HepG2 (cell line): ENCODE measurements around the gene ATP13A1. TPM values are rescaled to one million over a fixed set of nuclear protein-coding genes. Genes with fewer than 3 reads are reported as not detected.
A peak's percentile ranks its signal among the peaks of the same experiment; 100 is the strongest.

Experiments used
- ATAC-seq: fragments of 200-7000 bp; cut with Tn5 transposase; 3 replicates; pipeline ENCODE4 v1.9.1; 2020; ENCODE audit warnings: mild to moderate bottlenecking, moderate library complexity
- BruUV-seq: library from RNA; stranded (reverse); fragments of 400-500 nt; replicated peaks from 2 replicates; lab custom pipeline; 2021; lab: Mats Ljungman, UMichigan
- CTCF ChIA-PET: fragments of 300-600 bp; formaldehyde crosslinking; extraction: SDS; loops from one replicate; lab custom pipeline; 2021; ENCODE audit warnings: low total read pairs, inconsistent platforms, low intra/inter-chr PET ratio; lab: Yijun Ruan, JAX
- POLR2A ChIA-PET: fragments of 350-600 bp; sonication (Branson Sonifier 250); formaldehyde crosslinking; loops from one replicate; lab custom pipeline; 2020; ENCODE audit warnings: antibody characterized with exemption, inconsistent platforms; lab: Yijun Ruan, JAX
- DNase-seq: peaks from one replicate; pipeline ENCODE4 v3.0.0-alpha.2; 2015; ENCODE audit warnings: low spot score
- FAIRE-seq: peaks from 3 replicates; lab custom pipeline; 2011; peaks lifted over from hg19 to GRCh38; lab: Jason Lieb, UNC
- H2AFZ ChIP-seq: one replicate; pipeline ENCODE4 v1.6.1; 2011; ENCODE audit warnings: low read length, inconsistent platforms
- H3K27ac ChIP-seq: fragments of 300-600 bp; 3 replicates; pipeline ENCODE4 v1.8.0; 2011; ENCODE audit warnings: mixed run types, mild to moderate bottlenecking, mixed read lengths, low read length, inconsistent platforms; ENCODE audit not compliant: insufficient read depth; ENCODE audit errors: extremely low read length
- H3K27me3 ChIP-seq, 2 experiments: fragments of 200-600 bp in 1 of 2; 2 replicates in 1 of 2; 3 replicates in 1 of 2; pipeline versions ENCODE4 v1.6.0 to v1.8.0; 2011; ENCODE audit warnings: low read length in 2 of 2, mild to moderate bottlenecking in 2 of 2, moderate library complexity in 2 of 2, inconsistent platforms in 1 of 2; ENCODE audit not compliant: insufficient read depth in 2 of 2, control insufficient read depth in 1 of 2
- H3K36me3 ChIP-seq, 2 experiments: fragments of 200-600 bp in 1 of 2; replicated peaks in 1 of 2; 2 replicates in 1 of 2; 3 replicates in 1 of 2; pipeline versions ENCODE4 v1.5.1 to v1.8.0; 2011; ENCODE audit warnings: low read length in 2 of 2, inconsistent platforms in 1 of 2; ENCODE audit not compliant: insufficient read depth in 2 of 2, control insufficient read depth in 1 of 2
- H3K4me1 ChIP-seq: 2 replicates; pipeline ENCODE4 v1.5.1; 2012; ENCODE audit warnings: low read length, inconsistent platforms; ENCODE audit not compliant: insufficient read depth
- H3K4me2 ChIP-seq: 2 replicates; pipeline ENCODE4 v1.6.0; 2011; ENCODE audit warnings: low read depth, low read length, inconsistent platforms
- H3K4me3 ChIP-seq, 3 experiments: fragments of 200-600 bp in 1 of 3; sonication (generic), shearing (Covaris generic) in 1 of 3; replicated peaks in 1 of 3; 2 replicates each; pipeline ENCODE4 v1.5.1; 2011 to 2016; ENCODE audit warnings: low read length in 3 of 3, inconsistent platforms in 2 of 3, low read depth in 2 of 3, mild to moderate bottlenecking in 2 of 3, control low read depth in 1 of 3, mixed read lengths in 1 of 3; ENCODE audit not compliant: insufficient read depth in 1 of 3
- H3K79me2 ChIP-seq: one replicate; pipeline ENCODE4 v1.6.1; 2011; ENCODE audit warnings: low read length, inconsistent platforms; ENCODE audit not compliant: insufficient read depth
- H3K9ac ChIP-seq: 2 replicates; pipeline ENCODE4 v1.6.0; 2011; ENCODE audit warnings: mild to moderate bottlenecking, low read depth, low read length, inconsistent platforms; ENCODE audit not compliant: insufficient read depth
- H3K9me3 ChIP-seq: 2 replicates; pipeline ENCODE4 v1.5.1; 2012; ENCODE audit warnings: mild to moderate bottlenecking, low read length
- H4K20me1 ChIP-seq: 2 replicates; pipeline ENCODE4 v1.6.0; 2011; ENCODE audit warnings: inconsistent platforms, mild to moderate bottlenecking, low read length, moderate library complexity; ENCODE audit not compliant: insufficient read depth
- ARHGAP35 ChIP-seq: sonication (generic); formaldehyde crosslinking; IDR thresholded peaks from 2 replicates; pipeline ENCODE4 v1.9.0; 2022; ENCODE audit warnings: mild to moderate bottlenecking, inconsistent platforms, moderate library complexity, missing genetic modification reagents, borderline replicate concordance
- ATF7 ChIP-seq, 2 experiments: fragments of 450-650 bp in 1 of 2; sonication (generic) in 1 of 2; formaldehyde crosslinking in 1 of 2; IDR thresholded peaks; 2 replicates each; pipeline versions ENCODE4 v1.4.0 to v1.6.1; 2016 to 2020; ENCODE audit warnings: antibody characterized with exemption in 1 of 2, mild to moderate bottlenecking in 1 of 2, missing genetic modification reagents in 1 of 2
- CREB1 ChIP-seq, 2 experiments: fragments of 450-650 bp in 1 of 2; IDR thresholded peaks; 2 replicates each; pipeline ENCODE4 v1.6.1; 2016 to 2017; ENCODE audit warnings: control low read depth in 1 of 2, mild to moderate bottlenecking in 1 of 2, missing compliant biosample characterization in 1 of 2, missing genetic modification characterization in 1 of 2
- FOXA1 ChIP-seq, 2 experiments: fragments of 450-650 bp in 1 of 2; sonication (generic) in 1 of 2; formaldehyde crosslinking in 1 of 2; IDR thresholded peaks; 2 replicates each; pipeline versions ENCODE4 v1.4.0 to v1.6.1; 2016 to 2020; ENCODE audit warnings: missing genetic modification reagents in 1 of 2
- IRF1 ChIP-seq: sonication (generic); formaldehyde crosslinking; IDR thresholded peaks from 2 replicates; pipeline ENCODE4 v1.4.0; 2020; ENCODE audit warnings: low read depth, mild to moderate bottlenecking, missing genetic modification reagents
- MAFK ChIP-seq, 2 experiments: IDR thresholded peaks in 1 of 2; conservative IDR thresholded peaks in 1 of 2; 2 replicates each; pipeline ENCODE4 v1.6.1; 2011; ENCODE audit warnings: improper control_type of control experiment in 2 of 2, low read length in 2 of 2
- ZNF136 ChIP-seq: sonication (generic); formaldehyde crosslinking; IDR thresholded peaks from 2 replicates; pipeline ENCODE4 v1.8.1; 2022; ENCODE audit warnings: low read depth, mild to moderate bottlenecking, moderate library complexity, missing genetic modification reagents
- ZNF570 ChIP-seq: sonication (generic); formaldehyde crosslinking; IDR thresholded peaks from 2 replicates; pipeline ENCODE4 v1.4.0; 2020; ENCODE audit warnings: mild to moderate bottlenecking, missing genetic modification reagents, borderline replicate concordance
- ZNF589 ChIP-seq: sonication (generic); formaldehyde crosslinking; conservative IDR thresholded peaks from 2 replicates; pipeline ENCODE4 v1.8.0; 2022; ENCODE audit warnings: mild to moderate bottlenecking, moderate library complexity, missing genetic modification reagents
- WGBS: methylation state at CpG from one replicate; pipeline ENCODE4 v1.1.6; 2017; ENCODE audit warnings: low lambda C conversion rate; 5-methylcytosine and 5-hydroxymethylcytosine counted together
- in situ Hi-C: cut with HindIII; loops from 2 replicates; pipeline ENCODE4 v1.10.0; 2017; ENCODE audit warnings: low pct_unique_long_range_greater_than_20kb; ENCODE audit not compliant: extremely low pct_ligation_motif_present
- intact Hi-C: fragments of 100-400 bp; cut with micrococcal nuclease; formaldehyde crosslinking; loops from one replicate; pipeline ENCODE4 v1.10.0; 2022; ENCODE audit not compliant: unreplicated experiment
- polyA plus RNA-seq, 8 experiments: library from polyadenylated mRNA; depleted of rRNA in 3 of 8; stranded (reverse) in 7 of 8; unstranded in 1 of 8; fragments of >200 nt; fragmentation: Illumina TruSeq in 4 of 8; extraction: Trizol in 4 of 8; gene quantifications; 2 replicates each; pipeline versions ENCODE4 v1.2.1 to v1.2.3, GENCODE V29; 2011 to 2016; ENCODE audit warnings: low read depth in 4 of 8, missing spikeins in 1 of 8, mixed read lengths in 1 of 8; ENCODE audit not compliant: insufficient read depth in 1 of 8
- total RNA-seq, 5 experiments: library from RNA; depleted of rRNA; stranded (reverse); fragments of >200 nt; fragmentation: Illumina TruSeq; extraction: Trizol; gene quantifications; 2 replicates each; pipeline ENCODE4 v1.2.3, GENCODE V29; 2016; ENCODE audit warnings: low read depth in 1 of 5

The ATP13A1 gene
- total and polyA plus RNA-seq, 2 of the 13 experiments (the other 11 are each of a cell fraction or from before 2014, with no cell fraction given): 23.2 to 41.7 TPM

- no peak for TF ChIP-seq ZNF136 (CRISPR knock-in tag)
Measured at GRCh38 chr19:19677579-19677978, 14.1 kb upstream of the ATP13A1 start (continued).

GRCh38 chr19:19674315-19674714, 10.8 kb upstream of the ATP13A1 start:
- in situ Hi-C loops: no loop called here
- 100% methylated on average over 6 of the region's 6 CpGs for WGBS
- peaks cover 50% of the 10 kb centered on the region for H3K79me2 ChIP-seq
- DNase-seq (no peak), FAIRE-seq (no peak), ATAC-seq (no peak)
- no TSS peak for BruUV-seq
- H2AFZ ChIP-seq: no peak overlapping the region
- CTCF ChIA-PET: no interaction called here
- peaks cover 11% of the 10 kb centered on the region; the same call in 1 of the 2 replicates for H4K20me1 ChIP-seq
- H3K9ac ChIP-seq: no peak overlapping the region
- TF ChIP-seq ATF7 (IDR thresholded peaks at IDR 0.05): peak; percentile 80
- no peak for TF ChIP-seq ATF7 (CRISPR knock-in tag; IDR thresholded peaks at IDR 0.05)
- TF ChIP-seq CREB1 (IDR thresholded peaks at IDR 0.05): 0 out of 2 replicates have a peak, but pooled peaks have one; percentile 49
- TF ChIP-seq CREB1 (CRISPR knock-in tag; IDR thresholded peaks at IDR 0.05): no peak
- no peak for TF ChIP-seq ZNF589 (CRISPR knock-in tag)
- TF ChIP-seq IRF1: no peak
- peaks cover 14 to 46% of the 10 kb centered on the region in 2 experiments for H3K36me3 ChIP-seq
- H3K4me1 ChIP-seq: peaks cover 20% of the 10 kb centered on the region
- no peaks in the 10 kb centered on the region for H3K9me3 ChIP-seq
- no peak overlapping the region for H3K4me3 ChIP-seq
- intact Hi-C loops: no loop called here
- no peaks in the 10 kb centered on the region; a peak in 1 of 5 replicates for H3K27me3 ChIP-seq
- H3K27ac ChIP-seq: no peak overlapping the region
- H3K4me2 ChIP-seq: no peak overlapping the region
- POLR2A ChIA-PET: no interaction called here

DNA sequence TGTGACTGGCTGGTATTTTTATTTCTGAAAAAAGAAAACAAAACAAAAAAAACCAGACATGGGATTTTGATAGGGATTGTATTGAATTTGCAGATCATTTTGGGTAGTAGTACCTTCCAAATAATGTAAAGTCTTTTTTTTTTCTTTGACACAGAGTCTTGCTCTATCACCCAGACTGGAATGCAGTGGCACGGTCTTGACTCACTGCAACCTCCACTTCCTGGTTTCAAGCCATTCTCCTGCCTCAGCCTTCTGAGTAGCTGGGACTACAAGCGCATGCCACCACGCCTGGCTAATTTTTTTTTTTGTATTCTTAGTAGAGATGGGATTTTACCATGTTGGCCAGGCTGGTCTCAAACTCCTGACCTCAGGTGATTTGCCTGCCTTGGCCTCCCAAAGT, 9.3 kb upstream of the ATP13A1 start:
- Histone ChIP-seq H3K27me3 (no peaks in the 10 kb centered on the region; a peak in 1 of 5 replicates), H3K27ac (no peak overlapping the region), H2AFZ (no peak overlapping the region), H3K79me2 (peaks cover 52% of the 10 kb centered on the region), H4K20me1 (peaks cover 11% of the 10 kb centered on the region; the same call in 1 of the 2 replicates), H3K4me3 (no peak overlapping the region), H3K36me3 (peaks cover 8 to 31% of the 10 kb centered on the region in 2 experiments; a peak in 4 of 5 replicates), H3K4me2 (no peak overlapping the region), H3K4me1 (peaks cover 23% of the 10 kb centered on the region), H3K9ac (no peak overlapping the region), H3K9me3 (no peaks in the 10 kb centered on the region)
- POLR2A ChIA-PET: no interaction called here
- intact Hi-C loops: no loop called here
- FAIRE-seq: no peak
- 98% methylated on average over 3 of the region's 3 CpGs for WGBS
- in situ Hi-C loops: no loop called here
- BruUV-seq: no TSS peak
- ATAC-seq: no peak
- CTCF ChIA-PET: no interaction called here
- TF ChIP-seq MAFK (conservative IDR thresholded peaks at IDR 0.05 in 1 of 2, IDR thresholded peaks at IDR 0.05 in 1 of 2; ENCODE audit: low read length in 2 of 2) (no peak), FOXA1 (IDR thresholded peaks at IDR 0.05) (no peak), FOXA1 (CRISPR knock-in tag; IDR thresholded peaks at IDR 0.05) (no peak), ZNF570 (CRISPR knock-in tag) (no peak), ARHGAP35 (CRISPR knock-in tag) (no peak)
- no peak for DNase-seq
